ENCODE results near the gene SPSB4.
A peak's percentile ranks its signal among the peaks of the same experiment; 100 is the strongest.

SPSB4 gene

GRCh38 chr3:141191097-141191749, 140.1 kb downstream of the SPSB4 start:
- Histone ChIP-seq H2AFZ (no peak overlapping the region), H3K27ac (no peak overlapping the region), H3K4me3 (ENCODE audit: low read depth, low read length) (no peak overlapping the region), H3K4me1 (no peaks in the 10 kb centered on the region), H3K9me3 (ENCODE audit: control insufficient read depth, low read length) (no peaks in the 10 kb centered on the region), H3K27me3 (ENCODE audit: control insufficient read depth, insufficient read depth, low read length) (no peaks in the 10 kb centered on the region), H3K4me2 (ENCODE audit: low read length) (no peak overlapping the region), H3K79me2 (no peaks in the 10 kb centered on the region), H3K9ac (no peak overlapping the region), H3K36me3 (ENCODE audit: control insufficient read depth, insufficient read depth, low read length) (no peaks in the 10 kb centered on the region)
- TF ChIP-seq CTCF (IDR thresholded peaks at IDR 0.05), result no peak

DNA sequence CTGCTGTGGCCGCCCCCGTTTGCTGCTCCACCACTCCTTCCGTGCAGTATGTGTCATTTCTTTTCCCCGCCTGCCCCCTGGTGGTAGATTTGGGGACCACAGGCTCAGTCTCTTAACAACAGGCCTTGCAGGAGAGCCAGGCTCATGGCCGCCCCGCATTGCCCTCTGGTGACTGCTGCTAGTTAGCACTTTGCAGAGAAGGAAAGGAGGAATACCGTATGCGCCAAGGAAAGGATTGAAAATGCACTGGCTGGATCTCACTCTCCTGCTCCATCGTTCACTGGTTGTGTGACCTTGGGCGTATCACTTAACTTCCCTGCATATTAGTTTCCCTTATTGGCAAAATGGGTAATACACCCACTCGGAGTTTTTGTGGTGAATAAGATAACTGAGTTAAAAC, 141.2 kb downstream of the SPSB4 start:
- Histone ChIP-seq H3K9me3 (ENCODE audit: control insufficient read depth, low read length) (no peaks in the 10 kb centered on the region), H3K36me3 (ENCODE audit: control insufficient read depth, insufficient read depth, low read length) (no peaks in the 10 kb centered on the region), H3K4me2 (ENCODE audit: low read length) (no peak overlapping the region), H3K79me2 (no peaks in the 10 kb centered on the region), H3K4me3 (ENCODE audit: low read depth, low read length) (no peak overlapping the region), H3K9ac (no peak overlapping the region), H3K27me3 (ENCODE audit: control insufficient read depth, insufficient read depth, low read length) (no peaks in the 10 kb centered on the region), H3K4me1 (no peaks in the 10 kb centered on the region), H3K27ac (no peak overlapping the region), H2AFZ (peak overlapping the region; percentile 56)
- peak; percentile 100 for TF ChIP-seq CTCF (IDR thresholded peaks at IDR 0.05)

DNA sequence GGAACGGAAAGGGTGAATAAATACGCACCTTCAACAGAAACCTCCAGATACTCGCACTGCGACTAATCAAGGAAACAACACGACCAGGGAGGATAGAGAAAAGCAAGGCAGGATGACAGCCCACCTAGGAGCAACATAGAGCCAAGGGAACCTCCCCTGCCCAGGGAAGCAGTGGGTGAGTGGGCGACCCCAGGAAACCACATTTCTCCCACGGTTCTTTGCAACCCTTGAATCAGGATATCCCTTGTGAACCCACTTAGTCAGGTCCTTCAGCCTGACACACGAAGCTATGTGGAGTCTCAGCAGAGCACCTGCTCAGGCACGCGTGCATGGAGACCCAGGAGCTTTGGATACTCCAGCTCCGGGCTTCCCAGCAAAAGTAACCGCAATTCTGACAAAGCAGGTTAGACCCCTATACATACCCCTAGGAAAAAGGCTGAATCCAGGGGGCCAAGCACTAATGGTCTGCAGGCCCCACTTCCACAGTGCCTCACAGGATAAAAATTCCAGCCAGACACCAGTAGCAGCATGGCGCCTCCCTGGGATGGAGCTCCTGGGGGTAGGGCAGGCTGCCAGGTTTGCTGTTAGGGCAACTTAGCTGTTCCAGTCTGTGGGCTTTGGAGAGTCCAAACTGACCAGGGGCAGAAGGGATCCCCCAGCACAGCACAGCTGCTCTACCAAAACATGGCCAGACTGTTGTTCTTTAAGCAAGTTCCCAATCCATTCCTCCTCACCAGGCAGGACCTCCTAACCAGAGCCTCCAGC, 142.1 kb downstream of the SPSB4 start:
- no peaks in the 10 kb centered on the region for H3K9me3 ChIP-seq (ENCODE audit: control insufficient read depth, low read length)
- no peaks in the 10 kb centered on the region for H3K27me3 ChIP-seq (ENCODE audit: control insufficient read depth, insufficient read depth, low read length)
- TF ChIP-seq CTCF (IDR thresholded peaks at IDR 0.05), result no peak
- no peak overlapping the region for H2AFZ ChIP-seq
- no peaks in the 10 kb centered on the region for H3K79me2 ChIP-seq
- no peak overlapping the region for H3K27ac ChIP-seq
- no peaks in the 10 kb centered on the region for H3K4me1 ChIP-seq
- no peak overlapping the region for H3K9ac ChIP-seq
- H3K4me3 ChIP-seq (ENCODE audit: low read depth, low read length), result no peak overlapping the region
- H3K36me3 ChIP-seq (ENCODE audit: control insufficient read depth, insufficient read depth, low read length), result no peaks in the 10 kb centered on the region
- H3K4me2 ChIP-seq (ENCODE audit: low read length), result no peak overlapping the region

Data from parathyroid adenoma (tissue), 2 donors.